Right atrium auricular region (tissue), 2 donors: ENCODE data around the gene TBX15. TPM values are rescaled to one million over a fixed set of nuclear protein-coding genes. Genes with fewer than 3 reads are reported as not detected.

Source experiments
- DNase-seq: peaks from one replicate; pipeline ENCODE4 v3.0.0-alpha.2; 2019; ENCODE audit warnings: low spot score
- H3K27ac ChIP-seq, 2 donors: fragments of 200-600 bp; sonication (generic); 1 replicate in 1 of 2; 2 replicates in 1 of 2; pipeline ENCODE4 v1.5.1; 2016 to 2019
- H3K27me3 ChIP-seq, 2 donors: fragments of 200-600 bp; sonication (generic); one replicate each; pipeline versions ENCODE4 v1.5.1 to v1.6.0; 2017 to 2019
- H3K36me3 ChIP-seq: fragments of 200-600 bp; sonication (generic); one replicate; pipeline ENCODE4 v1.5.1; 2016
- H3K4me1 ChIP-seq, 2 donors: fragments of 200-600 bp; sonication (generic); one replicate each; pipeline versions ENCODE4 v1.5.1 to v1.6.0; 2017 to 2019
- H3K4me3 ChIP-seq, 2 donors: fragments of 200-600 bp; sonication (generic); 1 replicate in 1 of 2; 2 replicates in 1 of 2; pipeline ENCODE4 v1.5.1; 2017 to 2019; ENCODE audit warnings: mild to moderate bottlenecking in 1 of 2, moderate library complexity in 1 of 2
- H3K9me3 ChIP-seq, 2 donors: fragments of 200-600 bp; sonication (generic); one replicate each; pipeline ENCODE4 v1.5.1; 2019
- total RNA-seq, 2 donors: library from RNA; depleted of rRNA; stranded (reverse); fragments of >200 nt; gene quantifications; one replicate each; pipeline ENCODE4 v1.1.0, GENCODE V29; 2016
- TF ChIP-seq, protein P1 (sequence below), 2 donors: fragments of 200-600 bp; sonication (generic); IDR thresholded peaks; one replicate each; pipeline ENCODE4 v1.5.1; 2019; ENCODE audit warnings: antibody characterized with exemption in 2 of 2

Gene TBX15
- total RNA-seq, 2 donors from 2014 or later: 2.1 to 3.6 TPM

DNA sequence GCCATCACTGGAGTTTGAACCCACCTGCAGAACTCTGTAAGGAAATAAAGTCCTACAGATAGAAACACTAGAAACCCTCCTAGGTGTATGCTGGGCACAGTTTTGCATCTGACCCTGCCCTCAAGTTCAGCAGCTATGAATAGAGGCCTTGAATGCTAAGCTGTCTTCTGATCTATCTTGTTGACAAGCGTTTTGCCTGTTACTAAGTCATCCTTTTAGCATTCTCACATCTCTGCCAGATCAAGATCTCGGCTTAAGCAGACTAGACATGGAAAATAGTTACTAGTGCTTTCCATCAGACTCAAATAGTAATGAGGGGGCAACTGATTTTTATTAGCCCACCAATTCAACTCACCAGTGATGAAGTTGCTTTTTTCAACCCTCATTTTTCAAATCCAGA is 10.5 kb downstream of the TBX15 start:
- Histone ChIP-seq H3K4me1 (peaks cover 0 to 13% of the 10 kb centered on the region in 2 donors), H3K27me3 (peaks cover 0 to 28% of the 10 kb centered on the region in 2 donors), H3K4me3 (no peak overlapping the region), H3K9me3 (no peaks in the 10 kb centered on the region), H3K27ac (no peak overlapping the region), H3K36me3 (no peaks in the 10 kb centered on the region)
- no peak for DNase-seq
- TF ChIP-seq, protein P1, sequence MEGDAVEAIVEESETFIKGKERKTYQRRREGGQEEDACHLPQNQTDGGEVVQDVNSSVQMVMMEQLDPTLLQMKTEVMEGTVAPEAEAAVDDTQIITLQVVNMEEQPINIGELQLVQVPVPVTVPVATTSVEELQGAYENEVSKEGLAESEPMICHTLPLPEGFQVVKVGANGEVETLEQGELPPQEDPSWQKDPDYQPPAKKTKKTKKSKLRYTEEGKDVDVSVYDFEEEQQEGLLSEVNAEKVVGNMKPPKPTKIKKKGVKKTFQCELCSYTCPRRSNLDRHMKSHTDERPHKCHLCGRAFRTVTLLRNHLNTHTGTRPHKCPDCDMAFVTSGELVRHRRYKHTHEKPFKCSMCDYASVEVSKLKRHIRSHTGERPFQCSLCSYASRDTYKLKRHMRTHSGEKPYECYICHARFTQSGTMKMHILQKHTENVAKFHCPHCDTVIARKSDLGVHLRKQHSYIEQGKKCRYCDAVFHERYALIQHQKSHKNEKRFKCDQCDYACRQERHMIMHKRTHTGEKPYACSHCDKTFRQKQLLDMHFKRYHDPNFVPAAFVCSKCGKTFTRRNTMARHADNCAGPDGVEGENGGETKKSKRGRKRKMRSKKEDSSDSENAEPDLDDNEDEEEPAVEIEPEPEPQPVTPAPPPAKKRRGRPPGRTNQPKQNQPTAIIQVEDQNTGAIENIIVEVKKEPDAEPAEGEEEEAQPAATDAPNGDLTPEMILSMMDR (IDR thresholded peaks at IDR 0.05): no peak

- TF ChIP-seq, protein P1 (IDR thresholded peaks at IDR 0.05): no peak
- H3K27ac ChIP-seq: no peak overlapping the region
- peaks cover 0 to 9% of the 10 kb centered on the region in 2 donors for H3K4me1 ChIP-seq
- H3K27me3 ChIP-seq: peaks cover 0 to 11% of the 10 kb centered on the region in 2 donors
- H3K36me3 ChIP-seq: no peaks in the 10 kb centered on the region
- H3K4me3 ChIP-seq: no peak overlapping the region
- DNase-seq: no peak
- H3K9me3 ChIP-seq: no peaks in the 10 kb centered on the region
Measured at GRCh38 chr1:118974661-118975060, 13.5 kb downstream of the TBX15 start.

DNA sequence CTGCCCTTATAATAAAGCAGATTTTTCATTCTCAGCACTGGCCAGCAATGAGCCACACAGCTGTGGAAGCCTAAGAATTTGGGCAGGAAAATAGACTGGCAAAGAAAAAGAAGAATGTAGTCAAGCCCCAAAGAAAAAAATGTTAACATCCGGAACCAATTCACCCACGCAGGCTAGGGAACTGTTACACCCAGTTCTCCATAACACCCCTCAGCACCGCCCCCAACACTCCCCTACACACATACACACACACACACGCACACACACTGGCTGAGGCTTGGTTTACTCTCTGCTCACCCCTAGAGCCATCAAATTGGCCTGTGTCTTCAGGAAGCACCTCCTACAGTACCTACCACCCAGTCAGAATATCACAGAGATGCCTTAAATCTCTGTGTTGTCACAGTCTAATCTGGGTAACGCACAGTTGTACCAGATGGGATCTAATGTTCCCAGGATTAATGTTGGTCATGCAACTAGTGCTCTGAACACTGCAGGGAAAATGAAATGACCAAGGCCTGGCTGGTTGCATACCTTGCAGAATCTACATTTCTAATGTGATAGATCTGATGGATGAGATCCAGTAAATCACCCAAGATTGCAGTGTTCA is 14.5 kb downstream of the TBX15 start:
- Histone ChIP-seq H3K4me1 (no peaks in the 10 kb centered on the region), H3K27me3 (peaks cover 0 to 5% of the 10 kb centered on the region in 2 donors), H3K27ac (no peak overlapping the region), H3K36me3 (no peaks in the 10 kb centered on the region), H3K9me3 (no peaks in the 10 kb centered on the region), H3K4me3 (no peak overlapping the region)
- DNase-seq: no peak
- TF ChIP-seq, protein P1 (IDR thresholded peaks at IDR 0.05): no peak

- DNase-seq: no peak
- no peaks in the 10 kb centered on the region for H3K4me1 ChIP-seq
- H3K27me3 ChIP-seq: peaks cover 0 to 5% of the 10 kb centered on the region in 2 donors
- TF ChIP-seq, protein P1 (IDR thresholded peaks at IDR 0.05): no peak
- no peak overlapping the region for H3K27ac ChIP-seq
- no peak overlapping the region for H3K4me3 ChIP-seq
- no peaks in the 10 kb centered on the region for H3K36me3 ChIP-seq
- no peaks in the 10 kb centered on the region for H3K9me3 ChIP-seq
Measured at GRCh38 chr1:118973032-118973431, 15.1 kb downstream of the TBX15 start.

GRCh38 chr1:118970451-118970850 is 17.7 kb downstream of the TBX15 start:
- Histone ChIP-seq H3K9me3 (no peaks in the 10 kb centered on the region), H3K27me3 (peaks cover 0 to 5% of the 10 kb centered on the region in 2 donors), H3K4me3 (no peak overlapping the region), H3K36me3 (no peaks in the 10 kb centered on the region), H3K4me1 (no peaks in the 10 kb centered on the region), H3K27ac (no peak overlapping the region)
- TF ChIP-seq, protein P1 (IDR thresholded peaks at IDR 0.05): no peak
- no peak for DNase-seq
